ENCODE results near the gene KIF26A.

- TF ChIP-seq POLR2A (IDR thresholded peaks at IDR 0.05; ENCODE audit: low read depth, low read length), result no peak
- TF ChIP-seq RAD21 (IDR thresholded peaks at IDR 0.05; ENCODE audit: low read length), result no peak
- no peak for TF ChIP-seq CTCF (conservative IDR thresholded peaks at IDR 0.05; ENCODE audit: low read depth, low read length)
- TF ChIP-seq MAZ (IDR thresholded peaks at IDR 0.05; ENCODE audit: borderline replicate concordance, low read depth, low read length), result no peak
- TF ChIP-seq NFE2L2 (IDR thresholded peaks at IDR 0.05; ENCODE audit: low read depth, low read length), result no peak
- TF ChIP-seq CEBPB (IDR thresholded peaks at IDR 0.05; ENCODE audit: low read depth, low read length), result no peak
- TF ChIP-seq FOS (IDR thresholded peaks at IDR 0.05; ENCODE audit: low read depth, low read length), result no peak
- TF ChIP-seq ELK1 (IDR thresholded peaks at IDR 0.05; ENCODE audit: borderline replicate concordance, low read depth, low read length), result no peak
- no peak for TF ChIP-seq BHLHE40 (IDR thresholded peaks at IDR 0.05; ENCODE audit: low read depth, low read length)
- no peak for TF ChIP-seq MXI1 (IDR thresholded peaks at IDR 0.05; ENCODE audit: borderline replicate concordance, low read depth, low read length)
Measured at GRCh38 chr14:104109731-104110361, 28.5 kb upstream of the KIF26A start.

All from IMR-90 (cell line).